Measurements from ENCODE around the gene NOP10.

DNA sequence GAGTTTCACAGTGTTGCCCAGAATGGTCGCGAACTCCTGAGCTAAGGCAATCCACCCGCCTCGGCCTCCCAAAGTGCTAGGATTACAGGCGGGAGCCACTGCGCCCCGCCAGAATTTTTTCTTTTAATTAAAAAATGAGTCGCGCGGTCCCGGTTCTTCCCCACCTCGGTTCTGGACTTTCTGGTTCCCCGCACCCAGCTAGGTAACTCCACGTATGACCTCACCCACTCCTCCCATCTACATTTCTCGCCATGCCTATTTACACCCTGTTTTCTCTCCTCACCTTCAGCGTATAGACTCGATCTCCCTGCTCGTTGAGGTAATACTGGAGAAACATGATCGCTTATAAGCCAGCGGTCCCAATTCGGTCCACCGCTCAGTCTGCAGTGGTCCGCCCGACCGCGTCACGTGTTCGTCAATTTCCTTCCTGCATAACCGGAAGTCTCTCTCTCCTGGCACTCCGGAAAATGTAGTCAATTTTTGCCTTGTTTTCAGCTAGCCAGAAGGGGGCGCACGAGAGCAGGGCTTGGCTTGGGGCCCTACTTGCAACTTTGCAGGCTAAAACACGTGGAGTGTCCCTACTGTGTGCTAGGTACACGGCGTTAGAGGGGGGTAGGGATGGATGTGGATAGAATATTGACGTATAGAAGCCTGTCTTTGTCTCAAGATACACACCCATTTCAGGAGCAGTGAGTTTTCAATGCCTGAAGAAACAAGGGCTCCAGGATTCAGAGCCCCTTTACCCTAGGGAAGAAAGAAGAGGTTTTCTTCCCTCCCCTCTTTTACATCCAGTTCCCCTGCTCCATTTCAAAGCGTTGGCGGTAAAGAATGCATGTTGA is at the start of gene NOP10, which contains the start of gene NUTM1:
- TF ChIP-seq CTCF (IDR thresholded peaks at IDR 0.05), result peak; percentile 80 to 96 (median 94)
- peak in 3 of 4 donors; percentile 61 to 87 (median 74) for TF ChIP-seq POLR2A (IDR thresholded peaks at IDR 0.05)
- TF ChIP-seq POLR2AphosphoS5 (IDR thresholded peaks at IDR 0.05), result peak; percentile 95 to 96
- peak in 1 of 4 donors; percentile 71 for TF ChIP-seq EP300 (IDR thresholded peaks at IDR 0.05)

Measured in upper lobe of left lung (tissue), 4 donors.